Fibroblast of villous mesenchyme (primary cell): ENCODE measurements around the gene IRF7. TPM values are rescaled to one million over a fixed set of nuclear protein-coding genes. Genes with fewer than 3 reads are reported as not detected.

ENCODE experiments used
- DNase-seq: peaks from one replicate; pipeline ENCODE4 v3.0.0-alpha.2; 2010; ENCODE audit warnings: low read depth
- H3K4me3 ChIP-seq: 2 replicates; pipeline ENCODE4 v1.5.1; 2011; ENCODE audit warnings: low read depth, mild to moderate bottlenecking, low read length
- total RNA-seq: library from RNA; depleted of rRNA; stranded (reverse); fragments of >200 nt; gene quantifications from 2 replicates; pipeline ENCODE4 v1.2.3, GENCODE V29; 2012
- TF ChIP-seq, protein P1 (sequence below): IDR thresholded peaks from 2 replicates; pipeline ENCODE4 v1.5.1; 2012; ENCODE audit warnings: low read depth, mild to moderate bottlenecking, low read length; ENCODE audit not compliant: insufficient read depth

IRF7 gene
- total RNA-seq, 1 donor, result 8.2 TPM

DNA sequence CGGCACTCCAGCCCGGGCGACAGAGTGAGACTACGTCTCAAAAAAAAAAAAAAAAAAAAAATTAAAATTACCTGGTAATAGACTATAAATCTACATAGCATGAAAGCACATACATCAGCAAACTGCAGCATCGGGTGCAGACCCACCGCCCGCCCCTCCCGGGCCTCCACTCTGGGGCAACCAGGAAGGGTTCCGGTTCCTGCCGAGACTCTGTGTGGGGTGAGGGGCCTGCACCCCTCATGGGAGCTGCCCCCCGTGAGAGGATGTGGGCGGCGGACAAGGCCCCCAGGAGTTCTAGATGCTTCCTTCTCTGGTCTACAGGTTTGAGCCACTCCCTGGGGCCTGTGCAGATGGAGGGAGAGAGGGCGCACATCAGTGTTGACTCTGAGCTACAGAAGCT lies 30.5 kb upstream of the IRF7 start:
- H3K4me3 ChIP-seq, result no peak overlapping the region
- DNase-seq, result no peak
- TF ChIP-seq, protein P1, sequence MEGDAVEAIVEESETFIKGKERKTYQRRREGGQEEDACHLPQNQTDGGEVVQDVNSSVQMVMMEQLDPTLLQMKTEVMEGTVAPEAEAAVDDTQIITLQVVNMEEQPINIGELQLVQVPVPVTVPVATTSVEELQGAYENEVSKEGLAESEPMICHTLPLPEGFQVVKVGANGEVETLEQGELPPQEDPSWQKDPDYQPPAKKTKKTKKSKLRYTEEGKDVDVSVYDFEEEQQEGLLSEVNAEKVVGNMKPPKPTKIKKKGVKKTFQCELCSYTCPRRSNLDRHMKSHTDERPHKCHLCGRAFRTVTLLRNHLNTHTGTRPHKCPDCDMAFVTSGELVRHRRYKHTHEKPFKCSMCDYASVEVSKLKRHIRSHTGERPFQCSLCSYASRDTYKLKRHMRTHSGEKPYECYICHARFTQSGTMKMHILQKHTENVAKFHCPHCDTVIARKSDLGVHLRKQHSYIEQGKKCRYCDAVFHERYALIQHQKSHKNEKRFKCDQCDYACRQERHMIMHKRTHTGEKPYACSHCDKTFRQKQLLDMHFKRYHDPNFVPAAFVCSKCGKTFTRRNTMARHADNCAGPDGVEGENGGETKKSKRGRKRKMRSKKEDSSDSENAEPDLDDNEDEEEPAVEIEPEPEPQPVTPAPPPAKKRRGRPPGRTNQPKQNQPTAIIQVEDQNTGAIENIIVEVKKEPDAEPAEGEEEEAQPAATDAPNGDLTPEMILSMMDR, result no peak

GRCh38 chr11:645536-645935 lies 29.8 kb upstream of the IRF7 start:
- TF ChIP-seq, protein P1, result no peak
- DNase-seq, result no peak
- no peak overlapping the region for H3K4me3 ChIP-seq

DNA sequence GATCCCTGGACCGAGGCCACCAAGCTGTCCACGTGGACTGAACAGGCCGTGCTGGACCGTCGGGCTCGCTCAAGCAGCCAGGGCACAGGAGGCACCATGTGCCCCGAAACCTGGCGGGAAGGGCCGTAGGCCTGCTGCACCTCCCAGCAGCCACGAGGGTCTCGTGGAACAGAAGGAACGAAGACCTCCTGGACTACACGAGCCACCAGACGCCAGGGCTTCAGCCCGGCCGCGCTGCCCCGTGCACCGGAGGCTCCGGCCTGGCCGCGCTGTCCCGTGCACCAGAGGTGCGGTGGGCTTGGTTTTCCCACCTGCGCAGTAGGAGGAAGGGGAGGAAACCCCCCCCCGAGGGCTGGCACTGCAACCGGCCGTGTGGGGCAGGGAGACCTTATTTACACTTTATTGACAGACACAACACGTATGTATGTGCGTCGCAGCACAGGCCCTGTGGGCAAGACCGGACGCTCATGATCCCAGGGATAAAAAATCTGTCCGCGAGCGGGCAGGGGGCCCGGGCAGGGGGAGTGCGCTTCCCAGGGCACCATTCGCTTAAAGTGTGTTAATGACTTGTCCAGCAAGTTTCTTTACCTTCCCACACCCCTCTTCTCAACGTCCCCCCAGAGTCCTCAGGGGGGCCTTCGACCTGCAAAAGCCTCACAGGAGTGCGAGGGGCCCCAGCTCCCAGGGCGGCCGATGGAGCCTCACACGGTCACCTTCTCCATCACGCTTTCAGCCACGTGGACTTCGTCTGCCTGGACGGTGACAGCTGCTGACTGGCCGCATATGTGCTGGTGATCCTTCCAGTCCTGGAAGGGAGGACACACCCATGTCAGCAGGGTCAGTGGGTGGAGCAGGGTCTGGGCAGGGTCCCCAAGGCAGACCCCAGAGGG lies 28.3 kb upstream of the IRF7 start:
- no peak overlapping the region for H3K4me3 ChIP-seq
- TF ChIP-seq, protein P1, result no peak
- no peak for DNase-seq

GRCh38 chr11:643366-643765 lies 27.6 kb upstream of the IRF7 start:
- no peak for DNase-seq
- TF ChIP-seq, protein P1, result no peak
- H3K4me3 ChIP-seq, result no peak overlapping the region

DNA sequence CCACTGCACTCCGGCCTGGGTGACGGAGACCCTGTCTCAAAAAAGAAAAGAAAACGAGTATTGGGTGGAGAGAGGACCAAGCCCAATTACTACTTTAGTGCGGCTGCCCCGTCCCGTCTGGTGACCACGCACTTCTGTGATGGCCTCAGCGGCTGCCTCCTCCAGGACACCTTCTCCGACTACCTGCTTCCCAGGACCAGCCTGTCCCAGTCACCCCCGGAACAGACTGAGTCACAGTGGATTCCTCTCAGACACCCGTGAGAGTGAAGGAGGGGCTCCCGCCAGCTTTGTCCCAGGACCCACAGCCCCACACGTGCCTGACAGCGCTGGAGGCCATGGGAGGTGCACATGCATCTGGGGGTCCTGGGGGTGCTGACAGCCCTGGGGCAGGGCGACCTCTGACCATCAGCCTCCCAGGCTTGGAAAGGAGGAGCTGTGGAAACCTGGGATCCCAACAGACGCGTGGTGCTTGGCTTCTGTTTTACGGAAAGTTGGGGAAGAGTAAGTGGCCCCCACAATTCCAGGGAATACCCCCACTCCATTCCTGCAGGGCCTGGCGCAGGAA lies 26.1 kb upstream of the IRF7 start:
- DNase-seq, result no peak

GRCh38 chr11:640021-640706 lies 24.4 kb upstream of the IRF7 start:
- no peak for DNase-seq
- TF ChIP-seq, protein P1, result no peak
- no peak overlapping the region for H3K4me3 ChIP-seq

More for the DNA sequence above, 26.1 kb upstream of the IRF7 start:
- H3K4me3 ChIP-seq, result no peak overlapping the region
- TF ChIP-seq, protein P1, result no peak
